Endothelial cell (in vitro differentiated cells): ENCODE results near the gene TSEN54. TPM values are rescaled to one million over a fixed set of nuclear protein-coding genes. Genes with fewer than 3 reads are reported as not detected.

Source experiments
- DNase-seq: peaks from one replicate; pipeline ENCODE4 v3.0.0; 2021; ENCODE audit warnings: low spot score
- H3K27ac Mint-ChIP-seq: one replicate; pipeline ENCODE4 v1.8.0; 2021; ENCODE audit warnings: mixed read lengths, inconsistent platforms; ENCODE audit not compliant: unreplicated experiment
- H3K27me3 Mint-ChIP-seq: one replicate; pipeline ENCODE4 v1.8.0; 2021; ENCODE audit warnings: mild to moderate bottlenecking, moderate library complexity, mixed read lengths, inconsistent platforms; ENCODE audit not compliant: unreplicated experiment
- H3K36me3 Mint-ChIP-seq: one replicate; pipeline ENCODE4 v1.8.0; 2021; ENCODE audit warnings: mild to moderate bottlenecking, low read depth, mixed read lengths, inconsistent platforms; ENCODE audit not compliant: unreplicated experiment
- H3K4me1 Mint-ChIP-seq: one replicate; pipeline ENCODE4 v1.8.0; 2021; ENCODE audit warnings: mild to moderate bottlenecking, mixed read lengths, inconsistent platforms; ENCODE audit not compliant: unreplicated experiment
- H3K4me3 Mint-ChIP-seq: one replicate; pipeline ENCODE4 v1.8.0; 2021; ENCODE audit warnings: mild to moderate bottlenecking, mixed read lengths, inconsistent platforms; ENCODE audit not compliant: unreplicated experiment
- H3K9me3 Mint-ChIP-seq: one replicate; pipeline ENCODE4 v1.8.0; 2021; ENCODE audit warnings: mixed read lengths, inconsistent platforms; ENCODE audit not compliant: unreplicated experiment
- CTCF ChIP-seq: fragments of 200-600 bp; sonication (generic); IDR thresholded peaks from one replicate; pipeline ENCODE4 v1.5.0; 2021; ENCODE audit warnings: antibody characterized with exemption; ENCODE audit not compliant: unreplicated experiment
- total RNA-seq: library from RNA; stranded (reverse); fragmentation: NEBNext Ultra II Directional; extraction: Animal tissue kit (Norgen Biotek cat#: 25700); gene quantifications from one replicate; pipeline ENCODE4 v1.2.1, GENCODE V29; 2021; ENCODE audit not compliant: unreplicated experiment

TSEN54 gene
- total RNA-seq, 1 donor from 2014 or later, result 18.8 TPM

DNA sequence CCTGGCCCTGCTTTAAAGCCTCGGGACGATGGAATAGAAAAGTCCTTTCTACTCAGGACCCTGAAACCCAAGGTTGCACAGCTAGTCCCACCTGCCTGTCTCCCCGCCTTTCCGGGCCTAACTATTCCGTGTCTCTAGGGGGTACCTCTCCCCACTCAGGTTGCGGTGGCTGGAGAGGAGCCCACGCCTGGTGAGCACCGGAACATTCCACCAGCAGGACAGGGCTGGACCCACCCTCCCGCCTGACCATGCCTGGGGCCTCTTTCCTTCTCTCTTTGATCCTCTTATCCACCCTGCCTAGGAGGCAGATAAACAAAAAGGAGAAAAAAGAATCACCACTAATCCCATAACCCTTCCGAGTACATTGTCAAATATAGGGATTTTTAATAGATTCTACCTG is 20.0 kb downstream of the TSEN54 start:
- Mint-ChIP-seq H3K36me3 (peaks cover 3% of the 10 kb centered on the region), H3K27ac (no peak overlapping the region), H3K4me3 (no peak overlapping the region), H3K9me3 (no peaks in the 10 kb centered on the region), H3K27me3 (peaks cover 2% of the 10 kb centered on the region), H3K4me1 (peaks cover 6% of the 10 kb centered on the region)
- no peak for TF ChIP-seq CTCF
- no peak for DNase-seq

DNA sequence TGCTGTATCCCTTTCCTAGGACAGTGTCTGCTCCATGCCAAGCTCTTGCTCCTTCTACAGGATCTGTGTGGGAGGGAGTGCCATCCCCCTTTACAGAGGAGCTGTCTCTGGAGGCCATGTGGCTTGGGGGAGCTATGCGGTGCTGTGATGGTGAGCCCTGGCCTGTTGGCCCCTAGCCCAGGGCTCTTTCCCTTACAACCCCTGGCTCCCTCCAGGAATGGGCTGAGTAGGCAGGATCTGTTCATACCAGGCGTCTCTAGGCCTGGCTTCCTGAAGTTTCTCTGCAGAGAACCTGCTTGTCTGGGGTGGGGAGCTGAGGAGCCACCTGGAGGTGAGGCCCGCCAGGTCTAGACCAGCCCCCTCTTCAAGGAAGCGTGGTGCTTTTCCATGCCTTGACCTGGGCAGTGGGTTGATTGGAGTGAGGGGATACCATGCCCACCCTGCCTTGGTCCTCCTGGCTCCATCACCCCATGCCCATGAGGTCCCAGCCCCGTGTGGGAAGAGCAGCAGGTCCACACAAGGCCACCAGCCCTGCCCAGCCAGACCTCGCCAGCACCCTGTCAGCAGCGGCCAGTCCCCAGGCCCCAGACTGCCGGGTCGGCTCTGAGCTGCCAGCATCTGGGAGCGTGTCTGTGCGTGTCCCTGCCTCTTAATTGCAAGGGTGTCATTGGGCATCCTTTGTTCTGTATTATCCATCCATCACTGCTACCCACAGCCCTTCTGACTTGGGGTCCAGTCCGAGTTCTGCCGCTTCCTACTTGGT is 23.8 kb downstream of the TSEN54 start:
- peaks cover 3% of the 10 kb centered on the region for H3K36me3 Mint-ChIP-seq
- no peak overlapping the region for H3K27ac Mint-ChIP-seq
- peaks cover 5% of the 10 kb centered on the region for H3K27me3 Mint-ChIP-seq
- peaks cover 25% of the 10 kb centered on the region for H3K4me1 Mint-ChIP-seq
- no peak overlapping the region for H3K4me3 Mint-ChIP-seq
- H3K9me3 Mint-ChIP-seq, result no peaks in the 10 kb centered on the region
- DNase-seq, result no peak
- no peak for TF ChIP-seq CTCF

GRCh38 chr17:75540923-75541503 is 24.7 kb downstream of the TSEN54 start:
- no peak overlapping the region for H3K27ac Mint-ChIP-seq
- H3K4me1 Mint-ChIP-seq, result peaks cover 25% of the 10 kb centered on the region
- H3K4me3 Mint-ChIP-seq, result no peak overlapping the region
- peaks cover 3% of the 10 kb centered on the region for H3K36me3 Mint-ChIP-seq
- H3K9me3 Mint-ChIP-seq, result no peaks in the 10 kb centered on the region
- no peak for DNase-seq
- peaks cover 5% of the 10 kb centered on the region for H3K27me3 Mint-ChIP-seq
- TF ChIP-seq CTCF, result no peak

- H3K4me1 Mint-ChIP-seq, result peaks cover 25% of the 10 kb centered on the region
- H3K4me3 Mint-ChIP-seq, result no peak overlapping the region
- TF ChIP-seq CTCF, result no peak
- no peak overlapping the region for H3K27ac Mint-ChIP-seq
- peaks cover 6% of the 10 kb centered on the region for H3K36me3 Mint-ChIP-seq
- no peaks in the 10 kb centered on the region for H3K9me3 Mint-ChIP-seq
- no peak for DNase-seq
- peaks cover 5% of the 10 kb centered on the region for H3K27me3 Mint-ChIP-seq
Observed at GRCh38 chr17:75542229-75542628, 25.9 kb downstream of the TSEN54 start.

DNA sequence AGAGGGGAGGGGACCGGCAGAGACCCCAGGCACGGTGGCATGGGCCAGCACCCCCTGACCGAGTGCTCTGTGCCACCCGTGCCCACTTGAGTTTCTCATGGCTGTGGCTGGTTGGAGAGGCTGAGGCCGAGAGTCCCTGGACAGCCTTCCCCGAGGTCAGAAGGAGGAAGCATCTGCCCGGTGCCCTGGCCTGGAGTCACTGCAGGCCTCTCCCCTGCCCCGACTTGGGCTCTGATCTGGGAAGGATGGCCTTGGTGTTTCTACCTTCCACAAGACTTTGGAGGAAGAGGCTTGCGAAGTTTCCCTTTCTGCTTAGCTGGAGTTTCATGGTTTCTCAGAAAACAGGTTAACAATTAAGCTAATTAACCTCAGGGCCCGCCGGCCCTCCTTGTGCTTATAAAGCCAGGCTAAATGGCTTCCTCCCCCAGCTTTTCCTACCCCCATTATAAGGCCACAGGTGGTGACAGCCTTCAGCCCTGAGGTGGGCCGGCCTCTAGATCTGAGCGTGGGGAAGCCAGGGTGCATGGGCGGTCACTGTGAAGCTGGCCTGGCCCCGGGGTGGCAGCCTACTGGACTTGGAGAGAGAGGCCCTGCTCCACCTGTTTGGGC is 26.5 kb downstream of the TSEN54 start:
- H3K9me3 Mint-ChIP-seq, result no peaks in the 10 kb centered on the region
- peaks cover 6% of the 10 kb centered on the region for H3K36me3 Mint-ChIP-seq
- no peak for DNase-seq
- H3K27ac Mint-ChIP-seq, result no peak overlapping the region
- no peak for TF ChIP-seq CTCF
- H3K4me1 Mint-ChIP-seq, result peaks cover 25% of the 10 kb centered on the region
- H3K4me3 Mint-ChIP-seq, result no peak overlapping the region
- peaks cover 5% of the 10 kb centered on the region for H3K27me3 Mint-ChIP-seq
